IMR-90 (cell line): ENCODE measurements around the gene CDK14. TPM values are rescaled to one million over a fixed set of nuclear protein-coding genes. Genes with fewer than 3 reads are reported as not detected.

Experiments used
- ATAC-seq: fragments of 200-7000 bp; cut with Tn5 transposase; 2 replicates; pipeline ENCODE4 v1.9.1; 2020; ENCODE audit warnings: low read depth, mild to moderate bottlenecking, moderate library complexity
- BruUV-seq: library from RNA; stranded (reverse); fragments of 400-500 nt; replicated peaks from 2 replicates; lab custom pipeline; 2021; lab: Mats Ljungman, UMichigan
- CTCF ChIA-PET: fragments of 300-600 bp; formaldehyde crosslinking; extraction: SDS; loops from one replicate; lab custom pipeline; 2021; ENCODE audit warnings: antibody characterized with exemption; lab: Yijun Ruan, JAX
- POLR2A ChIA-PET: fragments of 300-600 bp; sonication (Branson Sonifier 250); formaldehyde crosslinking; loops from one replicate; lab custom pipeline; 2022; ENCODE audit warnings: antibody characterized with exemption; ENCODE audit not compliant: unreplicated experiment; lab: Charles Lee
- DNase-seq: peaks from one replicate; pipeline ENCODE4 v3.0.0; 2013
- H2AFZ ChIP-seq: replicated peaks from 2 replicates; pipeline ENCODE3; 2013; ENCODE audit warnings: low read length, mild to moderate bottlenecking; ENCODE audit not compliant: poor library complexity
- H2AK5ac ChIP-seq: 2 replicates; pipeline ENCODE4 v1.6.1; 2013; ENCODE audit warnings: low read depth, low read length, inconsistent platforms
- H2AK9ac ChIP-seq: replicated peaks from 2 replicates; pipeline ENCODE3; 2013; ENCODE audit warnings: mild to moderate bottlenecking, low read depth, low read length, moderate library complexity; ENCODE audit not compliant: poor library complexity
- H2BK120ac ChIP-seq: 2 replicates; pipeline ENCODE4 v1.6.1; 2013; ENCODE audit warnings: low read depth, low read length, inconsistent platforms
- H2BK15ac ChIP-seq: 3 replicates; pipeline ENCODE4 v1.6.1; 2013; ENCODE audit warnings: low read depth, low read length, inconsistent platforms
- H2BK20ac ChIP-seq: 2 replicates; pipeline ENCODE4 v1.6.1; 2013; ENCODE audit warnings: low read depth, mild to moderate bottlenecking, inconsistent platforms, low read length, moderate library complexity
- H2BK5ac ChIP-seq: 2 replicates; pipeline ENCODE4 v1.6.1; 2013; ENCODE audit warnings: mild to moderate bottlenecking, low read depth, low read length, inconsistent platforms; ENCODE audit not compliant: poor library complexity, severe bottlenecking
- H3K14ac ChIP-seq: replicated peaks from 2 replicates; pipeline ENCODE4 v1.6.1; 2013; ENCODE audit warnings: low read depth, low read length, inconsistent platforms
- H3K18ac ChIP-seq: 2 replicates; pipeline ENCODE4 v1.6.1; 2013; ENCODE audit warnings: low read depth, low read length, control low read depth
- H3K23ac ChIP-seq: 2 replicates; pipeline ENCODE4 v1.6.1; 2013; ENCODE audit warnings: low read depth, low read length, inconsistent platforms
- H3K27ac ChIP-seq: 2 replicates; pipeline ENCODE4 v1.5.1; 2013; ENCODE audit warnings: mild to moderate bottlenecking, control low read depth, low read length; ENCODE audit not compliant: insufficient read depth
- H3K27me3 ChIP-seq: 2 replicates; pipeline ENCODE4 v1.6.1; 2013; ENCODE audit warnings: low read length; ENCODE audit not compliant: control insufficient read depth, insufficient read depth
- H3K36me3 ChIP-seq: 2 replicates; pipeline ENCODE4 v1.6.1; 2013; ENCODE audit warnings: low read length, mixed read lengths; ENCODE audit not compliant: control insufficient read depth, insufficient read depth
- H3K4ac ChIP-seq: 2 replicates; pipeline ENCODE4 v1.6.1; 2013; ENCODE audit warnings: low read depth, low read length, inconsistent platforms
- H3K4me1 ChIP-seq: 2 replicates; pipeline ENCODE4 v1.6.1; 2013; ENCODE audit warnings: low read length, mixed read lengths; ENCODE audit not compliant: control insufficient read depth, insufficient read depth
- H3K4me2 ChIP-seq: 2 replicates; pipeline ENCODE4 v1.6.1; 2013; ENCODE audit warnings: low read depth, mild to moderate bottlenecking, control low read depth, low read length, moderate library complexity
- H3K4me3 ChIP-seq: 2 replicates; pipeline ENCODE4 v1.5.1; 2013; ENCODE audit warnings: low read depth, mild to moderate bottlenecking, control low read depth, low read length, moderate library complexity; ENCODE audit not compliant: insufficient read depth
- H3K56ac ChIP-seq: 2 replicates; pipeline ENCODE4 v1.6.1; 2013; ENCODE audit warnings: low read length, inconsistent platforms; ENCODE audit not compliant: insufficient read depth; ENCODE audit errors: extremely low read depth
- H3K79me1 ChIP-seq, 2 experiments: 2 replicates each; pipeline ENCODE4 v1.6.1; 2013; ENCODE audit warnings: low read length in 2 of 2, inconsistent platforms in 1 of 2, low read depth in 1 of 2
- H3K9ac ChIP-seq: 2 replicates; pipeline ENCODE4 v1.6.1; 2013; ENCODE audit warnings: low read depth, low read length, control low read depth
- H3K9me1 ChIP-seq: 2 replicates; pipeline ENCODE4 v1.6.1; 2013; ENCODE audit warnings: low read length, inconsistent platforms; ENCODE audit not compliant: insufficient read depth
- H3K9me3 ChIP-seq: 2 replicates; pipeline ENCODE4 v1.6.1; 2013; ENCODE audit warnings: low read length; ENCODE audit not compliant: control insufficient read depth, insufficient read depth
- H4K20me1 ChIP-seq: 2 replicates; pipeline ENCODE4 v1.6.1; 2013; ENCODE audit warnings: low read length, inconsistent platforms; ENCODE audit not compliant: insufficient read depth
- H4K5ac ChIP-seq: 2 replicates; pipeline ENCODE4 v1.6.1; 2013; ENCODE audit warnings: mild to moderate bottlenecking, low read depth, low read length, control low read depth
- H4K8ac ChIP-seq, 2 experiments: 2 replicates each; pipeline ENCODE4 v1.6.1; 2013; ENCODE audit warnings: low read depth in 2 of 2, low read length in 2 of 2, control low read depth in 1 of 2, inconsistent platforms in 1 of 2
- H4K91ac ChIP-seq: 2 replicates; pipeline ENCODE4 v1.6.1; 2013; ENCODE audit warnings: low read depth, low read length, inconsistent platforms; ENCODE audit not compliant: insufficient read depth
- BHLHE40 ChIP-seq: fragments of 150-350 bp; IDR thresholded peaks from 2 replicates; pipeline ENCODE4 v1.6.1; 2016; ENCODE audit warnings: mild to moderate bottlenecking, low read depth, low read length
- CEBPB ChIP-seq: IDR thresholded peaks from 2 replicates; pipeline ENCODE4 v1.6.1; 2012; ENCODE audit warnings: low read depth, low read length, improper control_type of control experiment
- CHD1 ChIP-seq: IDR thresholded peaks from 2 replicates; pipeline ENCODE4 v1.6.1; 2012; ENCODE audit warnings: low read depth, low read length, improper control_type of control experiment
- FOS ChIP-seq: fragments of 150-350 bp; IDR thresholded peaks from 2 replicates; pipeline ENCODE4 v1.6.1; 2016; ENCODE audit warnings: low read depth, low read length
- MAFK ChIP-seq: IDR thresholded peaks from 2 replicates; pipeline ENCODE4 v1.6.1; 2012; ENCODE audit warnings: low read depth, low read length, improper control_type of control experiment
- MAZ ChIP-seq: IDR thresholded peaks from 2 replicates; pipeline ENCODE4 v1.6.1; 2012; ENCODE audit warnings: low read depth, mild to moderate bottlenecking, low read length, improper control_type of control experiment, moderate library complexity, borderline replicate concordance
- MXI1 ChIP-seq: IDR thresholded peaks from 2 replicates; pipeline ENCODE4 v1.6.1; 2012; ENCODE audit warnings: low read depth, mild to moderate bottlenecking, low read length, moderate library complexity, borderline replicate concordance
- NFE2L2 ChIP-seq: fragments of 150-350 bp; IDR thresholded peaks from 2 replicates; pipeline ENCODE4 v1.6.1; 2016; ENCODE audit warnings: low read depth, mild to moderate bottlenecking, low read length
- POLR2A ChIP-seq: IDR thresholded peaks from 2 replicates; pipeline ENCODE4 v1.6.1; 2012; ENCODE audit warnings: mild to moderate bottlenecking, low read depth, low read length
- RAD21 ChIP-seq: IDR thresholded peaks from 2 replicates; pipeline ENCODE4 v1.6.1; 2012; ENCODE audit warnings: low read length, improper control_type of control experiment
- RCOR1 ChIP-seq: IDR thresholded peaks from 2 replicates; pipeline ENCODE4 v1.6.1; 2012; ENCODE audit warnings: mild to moderate bottlenecking, low read length, improper control_type of control experiment; ENCODE audit not compliant: insufficient replicate concordance
- RFX5 ChIP-seq: IDR thresholded peaks from 2 replicates; pipeline ENCODE4 v1.8.0; 2012; ENCODE audit warnings: low read depth, mild to moderate bottlenecking, low read length, moderate library complexity
- SMC3 ChIP-seq: fragments of 150-350 bp; IDR thresholded peaks from 2 replicates; pipeline ENCODE4 v1.6.1; 2016; ENCODE audit warnings: low read depth, mild to moderate bottlenecking, antibody characterized with exemption, low read length, moderate library complexity
- WGBS, 2 experiments: methylation state at CpG; one replicate each; pipeline versions ENCODE4 v1.1.5 to v1.1.7; 2013; ENCODE audit warnings: missing lambda C conversion rate in 2 of 2; ENCODE audit not compliant: insufficient read length in 1 of 2; ENCODE audit errors: extremely low coverage in 2 of 2; 5-methylcytosine and 5-hydroxymethylcytosine counted together
- dilution Hi-C: fragments of 300-500 bp; cut with HindIII; formaldehyde crosslinking; loops from one replicate; pipeline ENCODE4 v1.14.3; 2018; ENCODE audit warnings: low sequenced_read_pairs; ENCODE audit not compliant: unreplicated experiment
- in situ Hi-C: fragments of 300-500 bp; cut with MboI; formaldehyde crosslinking; loops from 3 replicates; pipeline ENCODE4 v1.14.3; 2019; ENCODE audit warnings: low sequenced_read_pairs, inconsistent platforms, mixed read lengths
- intact Hi-C: fragments of 100-400 bp; cut with micrococcal nuclease; formaldehyde crosslinking; loops from 2 replicates; pipeline ENCODE4 v1.10.0; 2022
- polyA plus RNA-seq, 3 experiments: library from polyadenylated mRNA; depleted of rRNA; stranded (reverse); fragments of >200 nt; gene quantifications; 2 replicates each; pipeline ENCODE4 v1.2.3, GENCODE V29; 2012; ENCODE audit warnings: low replicate concordance in 1 of 3
- total RNA-seq: library from RNA; depleted of rRNA; stranded (reverse); fragments of >200 nt; gene quantifications from 2 replicates; pipeline ENCODE4 v1.2.3, GENCODE V29; 2012
- TF ChIP-seq, protein P1 (sequence below): fragments of 150-350 bp; IDR thresholded peaks from 2 replicates; pipeline ENCODE4 v1.6.1; 2016; ENCODE audit warnings: low read depth, mild to moderate bottlenecking, low read length, moderate library complexity, borderline replicate concordance
- TF ChIP-seq, protein P2 (sequence below): fragments of 150-350 bp; IDR thresholded peaks from 2 replicates; pipeline ENCODE4 v1.6.1; 2017; ENCODE audit warnings: mild to moderate bottlenecking, antibody characterized with exemption, low read length, low read depth
- TF ChIP-seq, protein P3 (sequence below): conservative IDR thresholded peaks from 2 replicates; pipeline ENCODE4 v1.5.1; 2012; ENCODE audit warnings: mild to moderate bottlenecking, low read depth, low read length, improper control_type of control experiment

CDK14 gene
- total and polyA plus RNA-seq, 2 of the 4 experiments (the other 2 are of a cell fraction) = 10.1 to 29.6 TPM

DNA sequence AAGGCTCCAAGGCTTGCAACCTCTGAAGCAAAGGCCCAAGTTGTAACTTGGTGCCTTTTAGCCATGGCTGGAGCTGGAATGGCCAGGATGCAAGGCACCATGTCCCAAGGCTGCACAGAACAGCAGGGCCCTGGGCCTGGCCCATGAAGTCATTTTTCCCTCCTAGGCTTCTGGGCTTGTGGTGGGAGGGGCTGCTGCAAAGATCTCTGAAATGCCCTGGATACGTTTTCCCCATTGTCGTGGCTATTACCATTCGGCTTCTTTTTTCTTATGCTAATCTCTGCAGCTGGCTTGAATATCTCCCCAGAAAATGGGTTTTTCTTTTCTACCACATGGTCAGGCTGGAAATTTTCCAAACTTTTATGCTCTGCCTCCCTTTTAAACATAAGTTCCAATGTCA, 234.2 kb downstream of the CDK14 start:
- TF ChIP-seq, protein P1, sequence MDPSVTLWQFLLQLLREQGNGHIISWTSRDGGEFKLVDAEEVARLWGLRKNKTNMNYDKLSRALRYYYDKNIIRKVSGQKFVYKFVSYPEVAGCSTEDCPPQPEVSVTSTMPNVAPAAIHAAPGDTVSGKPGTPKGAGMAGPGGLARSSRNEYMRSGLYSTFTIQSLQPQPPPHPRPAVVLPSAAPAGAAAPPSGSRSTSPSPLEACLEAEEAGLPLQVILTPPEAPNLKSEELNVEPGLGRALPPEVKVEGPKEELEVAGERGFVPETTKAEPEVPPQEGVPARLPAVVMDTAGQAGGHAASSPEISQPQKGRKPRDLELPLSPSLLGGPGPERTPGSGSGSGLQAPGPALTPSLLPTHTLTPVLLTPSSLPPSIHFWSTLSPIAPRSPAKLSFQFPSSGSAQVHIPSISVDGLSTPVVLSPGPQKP = no peak
- TF ChIP-seq, protein P2, sequence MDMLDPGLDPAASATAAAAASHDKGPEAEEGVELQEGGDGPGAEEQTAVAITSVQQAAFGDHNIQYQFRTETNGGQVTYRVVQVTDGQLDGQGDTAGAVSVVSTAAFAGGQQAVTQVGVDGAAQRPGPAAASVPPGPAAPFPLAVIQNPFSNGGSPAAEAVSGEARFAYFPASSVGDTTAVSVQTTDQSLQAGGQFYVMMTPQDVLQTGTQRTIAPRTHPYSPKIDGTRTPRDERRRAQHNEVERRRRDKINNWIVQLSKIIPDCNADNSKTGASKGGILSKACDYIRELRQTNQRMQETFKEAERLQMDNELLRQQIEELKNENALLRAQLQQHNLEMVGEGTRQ = no peak
- TF ChIP-seq RAD21 = no peak
- TF ChIP-seq MXI1 = no peak
- no peak for TF ChIP-seq CHD1
- no peak for TF ChIP-seq RCOR1
- no peak for TF ChIP-seq MAFK
- TF ChIP-seq NFE2L2 = no peak
- TF ChIP-seq BHLHE40 = no peak
- TF ChIP-seq POLR2A = no peak
- TF ChIP-seq, protein P3, sequence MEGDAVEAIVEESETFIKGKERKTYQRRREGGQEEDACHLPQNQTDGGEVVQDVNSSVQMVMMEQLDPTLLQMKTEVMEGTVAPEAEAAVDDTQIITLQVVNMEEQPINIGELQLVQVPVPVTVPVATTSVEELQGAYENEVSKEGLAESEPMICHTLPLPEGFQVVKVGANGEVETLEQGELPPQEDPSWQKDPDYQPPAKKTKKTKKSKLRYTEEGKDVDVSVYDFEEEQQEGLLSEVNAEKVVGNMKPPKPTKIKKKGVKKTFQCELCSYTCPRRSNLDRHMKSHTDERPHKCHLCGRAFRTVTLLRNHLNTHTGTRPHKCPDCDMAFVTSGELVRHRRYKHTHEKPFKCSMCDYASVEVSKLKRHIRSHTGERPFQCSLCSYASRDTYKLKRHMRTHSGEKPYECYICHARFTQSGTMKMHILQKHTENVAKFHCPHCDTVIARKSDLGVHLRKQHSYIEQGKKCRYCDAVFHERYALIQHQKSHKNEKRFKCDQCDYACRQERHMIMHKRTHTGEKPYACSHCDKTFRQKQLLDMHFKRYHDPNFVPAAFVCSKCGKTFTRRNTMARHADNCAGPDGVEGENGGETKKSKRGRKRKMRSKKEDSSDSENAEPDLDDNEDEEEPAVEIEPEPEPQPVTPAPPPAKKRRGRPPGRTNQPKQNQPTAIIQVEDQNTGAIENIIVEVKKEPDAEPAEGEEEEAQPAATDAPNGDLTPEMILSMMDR = no peak
- TF ChIP-seq MAZ = no peak
- no peak for TF ChIP-seq CEBPB
- TF ChIP-seq FOS = no peak
- TF ChIP-seq RFX5 = no peak
- TF ChIP-seq SMC3 = no peak
- ChIA-PET CTCF (no interaction called here), POLR2A (no interaction called here)
- no peak overlapping the region for H3K4me3 ChIP-seq
- no peak overlapping the region for H4K8ac ChIP-seq
- dilution Hi-C loops (no loop called here), in situ Hi-C loops (no loop called here), intact Hi-C loops (no loop called here)
- no peak overlapping the region for H2BK20ac ChIP-seq
- H4K20me1 ChIP-seq = no peaks in the 10 kb centered on the region
- H3K23ac ChIP-seq = no peak overlapping the region
- peaks cover 9% of the 10 kb centered on the region for H3K9me3 ChIP-seq
- H2BK5ac ChIP-seq = no peak overlapping the region
- no peak overlapping the region for H3K14ac ChIP-seq
- H2BK120ac ChIP-seq = no peak overlapping the region
- H2BK15ac ChIP-seq = no peak overlapping the region
- H3K36me3 ChIP-seq = no peaks in the 10 kb centered on the region
- no peak overlapping the region for H2AK5ac ChIP-seq
- ATAC-seq (no peak), DNase-seq (no peak)
- no peak overlapping the region for H3K18ac ChIP-seq
- no TSS peak for BruUV-seq
- peaks cover 7 to 9% of the 10 kb centered on the region in 2 experiments; a peak in 1 of 4 replicates for H3K79me1 ChIP-seq
- H3K9me1 ChIP-seq = peaks cover 3% of the 10 kb centered on the region; the same call in 1 of the 2 replicates
- no CpG with 5 or more reads among the region's 3 CpGs for WGBS, 2 experiments
- no peak overlapping the region for H2AK9ac ChIP-seq
- H4K5ac ChIP-seq = no peak overlapping the region
- H3K4ac ChIP-seq = no peak overlapping the region
- no peak overlapping the region for H3K27ac ChIP-seq
- H3K4me2 ChIP-seq = no peak overlapping the region
- H2AFZ ChIP-seq = no peak overlapping the region
- H3K4me1 ChIP-seq = peaks cover 6% of the 10 kb centered on the region
- H3K27me3 ChIP-seq = no peaks in the 10 kb centered on the region
- no peak overlapping the region for H4K91ac ChIP-seq
- H3K56ac ChIP-seq = no peak overlapping the region
- H3K9ac ChIP-seq = no peak overlapping the region
